ENCODE results near the gene DHX32.

GRCh38 chr10:125846894-125847293, 34.2 kb downstream of the DHX32 start:
- TF ChIP-seq POLR2A (IDR thresholded peaks at IDR 0.05) = no peak
- no peak for TF ChIP-seq CTCF (IDR thresholded peaks at IDR 0.05)

Data from vagina (tissue), 2 donors.